HFF-Myc (cell line): ENCODE results near the gene LTB4R2.

ENCODE experiments used
- DNase-seq: peaks from one replicate; pipeline ENCODE4 v3.0.0-alpha.2; 2011; ENCODE audit warnings: low read depth; ENCODE audit errors: extremely low read depth
- H3K4me3 ChIP-seq: replicated peaks from 2 replicates; pipeline ENCODE4 v1.5.1; 2011; ENCODE audit warnings: low read depth, mild to moderate bottlenecking, control low read depth, low read length
- CTCF ChIP-seq: IDR thresholded peaks from 2 replicates; pipeline ENCODE4 v1.5.1; 2012; ENCODE audit warnings: mild to moderate bottlenecking, low read depth, low read length, control low read depth; ENCODE audit errors: missing control alignments

The LTB4R2 gene

GRCh38 chr14:24309538-24310264, at the start of gene LTB4R2:
Gene LTB4R2, plus strand, starts transcription at chr14:24310140. Its CDS starts 525 bp downstream, at chr14:24310665.
- no peak for TF ChIP-seq CTCF
- H3K4me3 ChIP-seq: 0 out of 2 replicates have a peak within 1 kb of the TSS, but pooled peaks have one; percentile 3
- DNase-seq: no peak

DNA sequence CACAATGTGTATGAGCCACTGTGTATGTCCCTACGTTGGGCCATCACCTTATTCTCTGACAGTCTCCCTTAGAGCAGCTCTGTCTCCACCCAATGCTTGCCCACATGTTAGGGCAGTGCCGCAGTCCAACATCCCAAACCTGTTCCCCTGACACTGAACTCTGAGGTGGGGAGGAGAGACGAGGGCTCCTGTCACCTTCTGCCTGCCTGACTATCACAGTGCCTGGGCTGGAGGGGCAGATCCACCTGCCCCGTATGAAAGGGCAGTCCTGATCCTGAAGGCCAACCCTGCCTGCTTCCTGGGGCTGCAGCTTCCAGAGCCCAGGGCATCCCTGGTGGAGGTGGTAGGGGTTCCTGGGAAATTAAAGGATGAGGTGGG, 49.2 kb upstream of the LTB4R2 start:
- DNase-seq: no peak
- TF ChIP-seq CTCF: no peak
- H3K4me3 ChIP-seq: no peak overlapping the region

GRCh38 chr14:24261256-24261968, 48.5 kb upstream of the LTB4R2 start:
- DNase-seq: no peak
- H3K4me3 ChIP-seq: no peak overlapping the region
- no peak for TF ChIP-seq CTCF

DNA sequence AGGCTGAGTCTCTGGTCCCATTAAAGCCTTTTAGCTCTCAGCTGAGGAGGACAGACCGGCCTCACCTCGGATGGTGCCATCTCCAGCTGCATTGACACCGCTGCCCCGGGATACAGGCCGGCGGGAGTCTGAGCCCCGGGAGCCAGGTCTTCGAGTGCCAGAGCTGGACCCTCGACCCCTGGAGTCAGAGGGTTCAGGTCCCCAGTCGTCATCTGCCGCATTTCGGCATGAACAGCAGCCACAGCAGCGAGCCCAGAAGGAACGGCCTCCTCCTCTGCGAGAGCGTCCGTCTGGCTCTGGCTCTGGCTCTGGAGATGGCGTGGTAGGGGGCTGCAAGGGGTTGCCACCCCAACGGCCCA, 48.0 kb upstream of the LTB4R2 start:
- no peak overlapping the region for H3K4me3 ChIP-seq
- no peak for DNase-seq
- no peak for TF ChIP-seq CTCF

- no peak within 1 kb of the TSS for H3K4me3 ChIP-seq
- TF ChIP-seq CTCF: no peak
- no peak for DNase-seq
Measured at GRCh38 chr14:24262821-24263733, 46.9 kb upstream of the LTB4R2 start, which contains the start of gene TGM1. Gene TGM1, minus strand, starts transcription at chr14:24263177. Its CDS starts 825 bp downstream, at chr14:24262352.

DNA sequence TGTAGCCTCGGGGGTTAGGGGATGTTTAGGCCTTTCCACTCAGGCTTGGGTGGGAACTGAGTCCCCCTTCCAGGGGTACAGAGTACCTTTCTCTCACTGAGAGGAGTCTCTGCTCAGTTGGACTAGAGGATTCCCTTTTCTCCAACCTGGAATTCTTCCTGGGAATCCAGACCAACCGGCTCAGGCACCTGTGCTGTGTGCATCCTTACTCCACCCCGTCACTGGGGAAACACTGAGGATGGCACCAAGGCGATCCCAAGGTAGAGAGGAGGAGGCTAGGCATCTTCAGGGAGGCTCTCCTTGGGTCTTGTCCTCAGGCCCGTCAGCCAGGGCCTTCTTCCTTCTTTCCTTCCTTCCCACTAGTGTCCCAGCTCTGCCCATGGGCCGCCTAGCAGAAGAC, 46.1 kb upstream of the LTB4R2 start:
- H3K4me3 ChIP-seq: no peak overlapping the region
- no peak for TF ChIP-seq CTCF
- DNase-seq: no peak
